ENCODE data around the gene CNGB1.
"Not testable (repeated sequence)": the region's sequence is repeated elsewhere in the genome, so short reads cannot be mapped to it uniquely, and the experiment has no call there.

CNGB1 gene

DNA sequence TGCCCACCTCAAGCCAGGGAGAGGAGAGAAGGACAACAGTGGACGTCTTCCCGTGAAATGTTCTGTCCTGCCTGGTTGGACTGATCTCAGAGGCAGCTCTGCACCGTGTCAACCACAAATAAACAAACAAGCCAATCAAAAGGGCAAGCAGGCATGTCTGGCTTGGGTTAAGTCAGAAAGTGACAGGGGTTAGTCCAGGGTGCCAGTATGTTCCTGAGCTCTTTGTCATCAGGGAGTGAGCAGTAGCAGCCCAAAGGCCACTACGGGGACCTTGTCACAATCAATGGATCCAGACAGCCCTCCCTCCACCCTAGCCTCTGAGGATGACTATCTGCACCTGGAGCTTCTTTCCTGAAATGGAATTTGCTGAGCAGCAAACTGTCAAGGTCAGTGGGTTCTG is 35.0 kb downstream of the CNGB1 start:
- FAIRE-seq: no peak
- no peak for DNase-seq (ENCODE audit: low spot score)

DNA sequence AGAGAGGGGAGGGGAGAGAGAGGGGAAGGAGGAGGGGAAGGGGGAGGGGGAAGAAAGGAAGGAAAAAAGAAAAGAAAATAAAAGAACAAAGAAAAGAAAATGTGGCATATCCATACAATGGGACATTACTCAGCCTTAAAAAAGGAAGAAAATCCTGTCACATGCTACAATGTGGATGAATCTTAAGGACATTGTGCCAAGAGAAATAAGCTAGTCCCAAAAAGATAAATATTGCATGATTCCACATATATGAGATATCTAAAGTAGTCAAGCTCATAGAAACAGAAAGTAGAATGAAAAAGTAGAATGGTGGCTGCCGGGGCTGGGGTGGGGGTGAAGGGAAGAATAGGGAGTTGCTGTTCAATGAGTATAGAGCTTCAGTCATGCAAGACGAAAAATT is 40.4 kb downstream of the CNGB1 start:
- no peak for FAIRE-seq
- no peak for DNase-seq (ENCODE audit: low spot score)

DNA sequence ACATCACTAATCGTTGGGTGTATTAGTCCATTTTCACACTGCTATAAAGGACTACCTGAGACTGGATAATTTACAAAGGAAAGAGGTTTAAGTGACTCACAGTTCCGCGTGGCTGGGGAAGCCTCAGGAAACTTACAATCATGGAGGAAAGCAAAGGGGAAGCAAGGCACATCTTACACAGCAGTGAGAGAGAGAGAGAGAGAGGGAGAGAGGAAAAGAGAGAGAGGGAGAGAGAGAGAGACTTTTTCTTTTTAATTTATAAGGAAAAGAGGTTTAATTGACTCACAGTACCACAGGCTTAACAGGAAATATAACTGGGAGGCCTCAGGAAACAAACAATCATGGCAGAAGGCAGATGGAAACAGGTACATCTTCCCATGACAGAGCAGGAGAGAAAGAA is 41.7 kb downstream of the CNGB1 start:
- no peak for DNase-seq (ENCODE audit: low spot score)
- no peak for FAIRE-seq

DNA sequence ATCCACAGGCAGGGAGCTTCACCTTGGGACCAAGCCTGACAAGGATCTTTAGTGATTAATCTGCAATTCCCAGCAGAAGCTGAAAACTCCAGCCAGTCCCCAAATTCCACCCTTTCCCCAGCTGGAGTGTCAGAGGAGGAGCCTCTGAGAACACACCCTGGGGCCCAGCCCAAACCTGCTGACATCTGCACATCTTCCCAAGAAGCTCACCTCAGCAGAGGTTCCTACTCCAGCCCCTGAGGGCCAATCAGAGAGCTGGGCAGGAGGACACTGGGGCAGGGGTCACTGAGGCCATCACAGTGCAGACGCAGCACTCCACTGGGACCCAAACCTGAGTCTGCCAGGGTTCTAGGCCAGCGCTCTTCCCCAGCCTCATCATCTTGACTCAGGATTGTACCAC is 44.9 kb downstream of the CNGB1 start:
- DNase-seq (ENCODE audit: low spot score): no peak
- no peak for FAIRE-seq

DNA sequence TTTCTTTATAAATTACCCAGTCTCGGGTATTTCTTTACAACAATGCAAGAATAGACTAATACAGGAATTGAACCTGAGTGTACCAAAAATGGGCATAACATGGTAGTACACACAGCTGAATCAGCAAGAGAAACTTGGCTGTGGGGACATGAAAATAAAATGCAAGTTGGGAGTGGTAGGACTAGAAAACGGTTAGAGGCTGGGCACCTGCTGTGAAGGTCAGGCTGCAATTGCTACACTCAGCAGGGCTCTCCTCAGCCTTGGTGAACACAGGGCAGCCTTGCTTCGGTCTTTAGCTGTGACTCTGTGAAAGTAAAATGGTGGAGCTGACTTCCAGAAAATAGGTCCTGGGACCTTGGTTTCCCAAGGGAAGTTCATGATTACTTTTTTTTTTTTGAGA is 45.6 kb downstream of the CNGB1 start:
- no peak for FAIRE-seq

DNA sequence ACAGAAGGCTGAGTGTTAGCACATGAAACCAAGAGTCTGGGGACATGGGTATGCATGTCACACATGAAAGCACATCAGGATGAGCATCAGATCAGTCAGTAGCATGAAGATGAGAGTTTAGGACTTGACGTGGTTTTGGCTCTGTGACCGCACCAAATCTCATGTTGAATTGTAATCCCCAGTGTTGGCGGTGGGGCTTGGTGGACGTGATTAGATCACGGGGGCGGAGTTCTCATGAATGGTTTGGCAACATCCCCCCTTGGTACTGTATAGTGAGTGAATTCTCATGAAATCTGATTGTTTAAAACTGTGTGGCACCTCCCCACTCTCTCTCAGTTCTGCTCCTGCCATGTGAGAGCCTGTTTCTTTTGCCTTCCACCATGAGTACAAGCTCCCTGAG is 46.4 kb downstream of the CNGB1 start:
- DNase-seq (ENCODE audit: low spot score) (no peak), FAIRE-seq (no peak)

More for the DNA sequence above, 45.6 kb downstream of the CNGB1 start:
- DNase-seq (ENCODE audit: low spot score): no peak

DNA sequence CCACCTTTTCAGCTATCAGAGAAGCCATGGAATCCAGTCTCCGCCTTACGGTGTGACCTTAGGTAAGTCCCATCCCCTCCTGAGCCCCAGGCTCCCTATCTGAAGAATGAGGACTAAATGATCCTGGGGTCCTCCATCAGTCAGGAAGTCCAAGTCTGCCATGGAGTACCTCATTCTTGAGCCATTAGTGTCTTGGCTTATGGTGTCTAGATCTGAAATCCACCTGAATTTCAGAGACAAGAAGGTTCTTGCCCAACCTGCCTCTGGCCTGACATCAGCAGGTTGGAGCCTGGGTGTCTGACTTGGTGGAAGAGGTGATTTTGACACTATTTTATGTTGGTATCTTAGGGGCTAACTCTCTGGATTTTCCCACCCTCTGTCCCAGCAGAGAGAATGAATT is 47.1 kb downstream of the CNGB1 start:
- no peak for DNase-seq (ENCODE audit: low spot score)
- FAIRE-seq: no peak

DNA sequence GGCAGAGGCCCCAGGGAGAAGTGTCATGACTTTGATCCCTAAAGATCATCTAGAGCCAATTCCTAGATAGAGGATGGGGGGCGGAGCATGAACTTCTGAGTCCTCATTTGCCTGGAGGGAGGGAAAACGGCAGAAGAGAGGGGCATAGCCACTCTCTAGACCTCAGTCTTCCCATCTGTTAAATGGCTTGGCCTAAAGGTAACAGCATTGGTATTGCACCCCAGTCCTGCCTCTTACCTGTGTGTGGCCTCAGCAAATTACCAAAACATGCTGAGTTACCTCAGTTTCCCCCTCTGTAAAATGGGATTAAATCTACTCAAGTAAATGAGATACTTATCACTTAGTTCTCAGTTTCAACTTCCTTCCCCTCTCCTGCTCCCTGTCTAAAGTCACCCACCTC is 47.5 kb downstream of the CNGB1 start:
- DNase-seq (ENCODE audit: low spot score): no peak

DNA sequence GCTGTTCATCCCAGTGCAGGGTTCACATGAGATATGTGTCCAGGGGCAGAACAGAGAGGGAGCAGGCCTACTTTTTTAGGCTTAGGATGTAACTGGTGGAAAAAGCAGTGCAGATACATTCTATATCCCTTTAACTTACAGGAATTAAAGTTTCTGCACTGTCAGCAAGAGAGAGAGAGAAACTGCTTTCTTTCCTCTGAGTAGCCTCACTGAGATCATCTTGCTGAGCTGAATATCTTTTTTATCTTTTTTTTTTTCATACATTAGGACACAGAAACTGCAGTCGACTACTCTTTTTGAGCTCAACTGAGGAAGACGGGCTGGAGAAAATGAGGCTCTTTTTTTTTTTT is 50.1 kb downstream of the CNGB1 start:
- DNase-seq (ENCODE audit: low spot score): no peak
- FAIRE-seq: no peak

More for the DNA sequence above, 47.5 kb downstream of the CNGB1 start:
- FAIRE-seq: no peak

DNA sequence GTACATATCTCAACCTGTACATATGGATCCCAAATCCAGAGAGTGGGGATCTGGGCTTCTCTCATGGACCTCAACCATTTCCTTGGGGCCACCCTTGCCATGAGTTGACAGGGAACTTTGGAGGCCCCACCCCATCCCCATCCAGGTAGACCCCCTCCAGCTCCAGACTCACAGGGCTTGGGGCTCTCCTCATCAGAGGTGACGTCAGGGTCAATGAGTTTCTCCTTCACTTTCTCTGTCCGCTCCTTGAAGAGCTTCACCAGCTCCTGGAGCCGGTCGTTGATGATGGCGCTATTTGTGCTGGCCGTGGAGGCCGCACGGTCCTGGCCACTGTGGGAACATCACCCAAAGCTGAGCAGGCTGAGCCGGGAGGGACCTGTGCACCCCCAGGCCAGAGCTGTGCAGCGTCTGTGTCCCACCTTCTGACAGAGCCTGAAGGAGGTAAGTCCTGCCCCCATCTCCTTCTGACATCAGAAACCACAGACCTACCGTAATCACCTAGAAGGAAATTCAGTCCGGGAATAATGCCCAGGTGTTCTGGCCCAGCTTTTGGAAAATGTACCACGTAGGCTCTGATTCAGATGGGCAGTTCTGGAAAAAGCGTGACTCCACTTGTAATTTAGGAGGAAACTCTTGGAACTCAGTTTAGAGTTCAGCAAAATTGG is 50.6 kb downstream of the CNGB1 start:
- no peak for FAIRE-seq
- no peak for DNase-seq (ENCODE audit: low spot score)

DNA sequence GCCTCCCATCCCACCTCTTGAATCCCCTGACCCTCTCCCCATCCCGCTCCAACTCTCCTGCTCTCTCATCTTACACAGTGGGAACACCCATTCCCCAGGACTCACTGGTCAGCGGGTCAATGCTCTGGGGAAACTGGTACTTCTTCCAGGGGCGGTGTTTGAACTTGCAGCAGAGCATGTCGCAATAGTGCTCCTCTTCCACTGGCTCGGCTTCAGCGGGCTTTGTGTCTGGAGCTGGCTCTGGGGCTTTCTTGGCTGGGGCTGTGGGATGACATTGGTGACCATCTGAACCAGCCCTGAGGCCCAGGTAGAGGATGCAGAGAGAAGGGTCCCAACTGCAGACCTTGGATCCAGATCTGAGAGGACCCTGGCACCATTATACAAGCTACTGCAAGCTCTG is 51.9 kb downstream of the CNGB1 start:
- FAIRE-seq: no peak
- no peak for DNase-seq (ENCODE audit: low spot score)

DNA sequence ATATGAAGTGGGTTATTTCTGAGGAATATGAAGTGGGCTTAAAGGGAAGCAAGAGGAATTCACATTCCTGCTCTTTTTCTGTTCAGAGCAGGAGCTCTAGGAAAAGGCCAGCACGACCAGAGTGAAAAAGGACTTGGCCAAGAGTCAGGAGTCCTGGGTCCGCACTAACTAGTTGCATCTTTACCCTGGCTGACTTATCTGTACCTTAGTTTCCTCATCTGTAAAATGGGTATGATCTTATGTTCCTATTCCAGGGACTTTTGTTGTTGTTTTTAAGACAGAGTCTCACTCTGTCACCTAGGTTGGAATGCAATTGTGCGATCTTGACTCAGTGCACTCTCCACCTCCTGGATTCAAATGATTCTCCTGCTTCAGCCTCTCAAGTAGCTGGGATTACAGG is 52.5 kb downstream of the CNGB1 start:
- FAIRE-seq (no peak), DNase-seq (ENCODE audit: low spot score) (no peak)

DNA sequence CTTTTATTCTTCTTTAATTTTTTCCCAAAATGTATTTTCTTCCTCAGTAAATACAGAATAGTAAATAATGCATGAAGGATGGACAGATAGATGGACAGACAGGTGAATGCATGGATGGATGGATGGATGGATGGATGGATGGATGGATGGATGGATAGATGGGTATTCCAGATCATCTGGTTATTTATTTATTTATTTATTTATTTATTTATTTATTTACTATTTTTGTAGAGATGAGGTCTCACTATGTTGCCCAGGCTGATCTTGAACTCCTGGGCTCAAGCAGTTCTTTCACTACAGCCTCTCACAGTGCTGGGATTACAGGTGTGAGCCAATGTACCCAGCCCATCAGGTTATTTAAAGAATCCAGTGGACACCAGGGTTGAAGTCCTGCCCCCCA is 53.0 kb downstream of the CNGB1 start:
- not testable (repeated sequence) for DNase-seq (ENCODE audit: low spot score); FAIRE-seq

DNA sequence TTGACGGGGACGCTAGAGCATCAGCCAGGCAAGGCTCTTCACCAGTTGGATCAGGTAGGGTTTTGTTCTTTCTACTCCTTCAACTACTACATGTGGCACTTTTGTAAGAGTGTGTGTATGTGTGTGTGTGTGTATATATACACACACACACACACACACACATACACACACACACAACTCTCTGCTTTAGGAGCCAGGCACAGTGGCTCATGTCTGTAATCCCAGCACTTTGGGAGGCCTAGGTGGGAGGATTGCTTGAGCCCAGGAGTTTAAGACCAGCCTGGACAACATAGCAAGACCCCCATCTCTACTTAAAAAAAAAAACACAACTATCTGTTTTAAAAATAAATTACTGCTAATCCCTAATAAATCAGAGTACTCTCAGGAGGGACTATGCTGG is 53.4 kb downstream of the CNGB1 start:
- not testable (repeated sequence) for DNase-seq (ENCODE audit: low spot score); FAIRE-seq

DNA sequence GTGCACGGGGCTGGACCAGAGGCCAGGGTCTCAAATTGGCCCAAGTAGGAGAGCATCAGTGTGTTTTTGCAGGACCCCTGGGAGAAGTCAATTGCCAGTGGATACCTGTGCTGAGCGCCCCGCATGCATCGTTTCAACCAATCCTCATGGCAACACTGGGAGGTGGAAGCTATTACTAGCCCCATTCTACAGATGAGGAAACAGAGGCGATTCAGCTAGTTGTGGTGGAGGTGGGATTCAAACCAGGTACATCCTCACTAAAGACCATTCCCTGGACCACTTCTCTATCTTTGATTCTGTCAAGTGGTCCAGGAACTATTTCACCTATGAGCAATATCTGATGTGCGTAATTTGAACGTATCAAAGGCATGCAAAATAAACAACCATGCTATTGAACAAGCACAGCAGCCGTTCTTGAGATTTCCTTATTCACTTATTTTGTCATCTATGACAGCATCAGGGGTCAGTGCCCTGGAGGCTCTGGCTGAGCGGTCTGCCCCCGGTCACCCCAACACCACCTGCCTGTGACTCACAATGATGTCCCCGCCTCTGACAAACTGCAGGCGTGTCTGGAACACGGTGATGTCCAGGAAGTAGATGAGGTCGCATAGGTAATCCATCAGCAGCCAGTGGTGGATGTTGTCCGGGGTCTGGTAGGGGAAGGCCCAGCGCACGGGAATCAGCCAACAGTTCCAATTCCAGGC is 54.0 kb downstream of the CNGB1 start:
- DNase-seq (ENCODE audit: low spot score) (peak; percentile 35), FAIRE-seq (no peak)

DNA sequence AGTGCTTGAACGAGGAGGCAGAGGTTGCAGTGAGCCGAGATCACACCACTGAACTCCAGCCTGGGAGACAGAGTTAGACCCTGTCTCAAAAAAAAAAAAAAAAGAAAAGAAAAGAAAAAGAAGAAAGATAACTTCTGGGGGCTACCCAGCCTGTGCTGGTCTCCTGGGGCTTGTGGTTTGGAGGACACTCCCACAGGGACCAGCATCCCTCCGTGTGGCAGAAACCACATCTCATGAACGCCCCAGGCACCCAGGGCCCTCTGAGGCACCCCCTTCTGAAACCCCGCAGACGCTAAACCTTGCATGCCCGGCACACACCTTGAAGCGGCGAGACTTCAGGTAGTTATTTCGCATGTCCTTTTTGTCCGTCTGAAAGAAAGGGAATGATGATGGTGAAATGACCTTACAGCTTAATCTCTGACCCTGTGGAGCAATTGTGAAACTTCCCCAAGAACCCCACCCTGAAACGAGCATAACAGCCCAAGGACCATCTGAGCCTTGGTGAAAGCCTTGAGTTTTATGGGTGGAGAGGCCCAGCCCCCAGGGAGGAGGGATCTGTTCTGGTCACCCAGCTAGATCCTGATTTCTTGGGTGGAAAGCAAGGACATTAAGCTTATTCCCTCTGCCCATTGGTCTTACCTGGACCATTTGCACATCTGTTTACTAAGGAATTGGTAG is 55.0 kb downstream of the CNGB1 start:
- FAIRE-seq (no peak), DNase-seq (ENCODE audit: low spot score) (no peak)

DNA sequence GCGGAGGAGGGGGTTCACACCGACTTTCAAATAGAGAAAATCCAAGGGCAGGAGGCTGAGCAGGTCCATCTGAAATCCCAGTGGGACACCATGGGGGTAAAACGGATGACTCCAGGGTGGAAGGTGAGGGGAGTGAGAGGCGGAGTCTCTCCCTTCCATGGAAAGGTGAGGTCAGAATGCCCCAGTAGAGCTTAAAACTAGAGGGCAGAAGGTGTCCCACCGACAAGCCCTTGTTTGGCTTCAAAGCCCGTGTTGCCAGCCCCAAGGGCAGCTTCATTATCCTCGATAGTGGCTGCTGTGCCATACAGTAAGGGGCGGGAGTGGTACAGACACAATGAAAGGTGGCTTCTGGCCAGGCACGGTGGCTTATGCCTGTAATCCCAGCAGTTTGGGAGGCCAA is 55.7 kb downstream of the CNGB1 start:
- FAIRE-seq: no peak
- no peak for DNase-seq (ENCODE audit: low spot score)

DNA sequence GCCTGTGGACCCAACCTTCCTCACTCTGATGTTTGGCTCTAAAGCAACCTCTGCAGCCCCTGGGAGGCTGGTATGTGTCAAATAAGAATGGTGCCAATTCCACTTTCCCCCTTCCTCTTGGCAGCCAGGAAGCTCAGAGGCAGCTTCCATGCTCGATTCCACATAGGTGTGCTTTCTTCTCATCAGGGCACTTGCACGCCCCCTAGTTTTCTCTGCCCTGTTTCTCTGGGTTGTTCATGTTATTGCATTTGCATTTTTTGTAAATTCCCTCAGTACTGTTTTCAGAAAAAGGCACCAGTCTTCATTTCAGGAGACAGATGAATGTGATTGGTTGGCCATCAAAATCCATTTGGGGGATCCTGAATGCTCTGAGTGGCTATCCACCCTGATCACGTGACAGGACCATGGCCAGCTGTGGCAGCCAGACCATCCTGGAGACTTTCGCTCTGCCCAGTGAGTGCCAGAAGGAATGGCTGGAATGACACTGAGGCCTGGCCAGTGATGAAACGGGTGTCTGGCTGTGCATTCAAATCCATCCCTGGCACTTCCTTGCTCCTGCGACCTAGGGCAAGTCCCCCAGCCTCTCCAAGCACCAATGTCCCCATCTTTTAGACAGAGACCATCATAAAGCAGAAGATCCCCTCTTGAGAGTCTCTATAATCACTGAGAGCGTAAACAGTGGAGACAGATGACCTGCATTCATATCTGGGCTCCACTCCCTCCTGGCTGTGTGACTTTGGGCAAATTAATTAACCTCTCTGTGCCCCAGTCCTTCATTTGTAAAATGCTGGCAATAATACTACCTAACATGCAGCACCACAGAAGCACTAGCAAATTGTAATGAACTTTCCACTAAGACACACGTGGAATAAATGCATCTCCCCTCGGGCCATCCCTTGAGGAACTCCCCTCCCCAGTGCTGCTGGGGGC is 56.4 kb downstream of the CNGB1 start:
- DNase-seq (ENCODE audit: low spot score) (no peak), FAIRE-seq (no peak)

DNA sequence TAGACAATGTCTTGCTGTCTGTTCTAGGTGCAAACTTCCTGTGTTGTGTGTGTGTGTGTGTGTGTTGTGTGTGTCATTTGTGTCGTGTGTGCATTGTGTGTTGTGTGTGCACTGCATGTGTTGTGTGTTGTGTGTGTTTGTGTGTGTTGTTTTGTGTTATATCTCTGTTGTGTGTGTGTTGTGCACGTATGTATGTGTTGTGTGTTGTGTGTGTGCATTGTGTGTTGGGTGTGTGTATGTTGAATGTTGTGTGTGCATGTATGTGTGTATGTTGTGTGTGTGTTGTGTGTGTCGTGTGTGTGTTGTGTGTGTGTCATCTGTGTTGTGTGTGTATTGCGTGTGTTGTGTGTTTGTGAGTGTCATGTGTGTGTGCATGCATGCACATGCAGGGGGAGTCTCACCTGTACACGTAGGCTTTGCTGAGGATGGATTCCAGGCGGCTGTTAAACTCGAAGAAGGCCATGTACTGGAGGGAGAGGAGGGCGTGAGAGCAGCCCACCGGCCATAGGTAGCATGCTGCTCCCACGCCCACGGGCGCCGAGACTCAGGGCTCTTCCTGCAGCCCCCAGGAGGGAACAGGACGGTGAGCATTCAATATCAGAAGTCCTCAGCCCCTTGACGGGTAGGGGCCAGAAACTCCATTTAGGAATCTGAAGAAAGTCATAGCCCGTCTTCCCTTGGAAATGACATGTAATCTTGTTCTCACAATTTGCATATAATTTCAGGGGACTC is 58.2 kb downstream of the CNGB1 start:
- no peak for FAIRE-seq
- no peak for DNase-seq (ENCODE audit: low spot score)

DNA sequence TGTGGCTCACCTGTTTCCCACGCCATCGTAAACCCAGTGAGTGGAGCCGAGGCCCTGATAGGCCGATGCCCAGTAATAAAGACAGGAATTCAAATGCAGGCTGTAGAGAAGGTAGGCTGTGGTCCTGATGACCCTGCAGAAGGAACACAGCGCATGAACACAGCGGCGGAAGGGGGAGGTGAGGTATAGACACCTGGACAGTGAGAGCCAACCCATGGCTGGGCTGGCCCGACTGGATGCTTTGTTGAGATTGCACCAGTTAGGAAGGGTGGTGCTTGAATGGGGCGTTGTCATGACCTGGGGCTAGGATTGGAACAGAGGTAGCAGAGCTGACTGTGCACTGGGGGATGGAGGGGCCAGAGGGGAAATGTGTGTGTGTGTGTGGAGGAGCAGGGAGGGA is 59.2 kb downstream of the CNGB1 start:
- DNase-seq (ENCODE audit: low spot score): no peak
- FAIRE-seq: no peak

DNA sequence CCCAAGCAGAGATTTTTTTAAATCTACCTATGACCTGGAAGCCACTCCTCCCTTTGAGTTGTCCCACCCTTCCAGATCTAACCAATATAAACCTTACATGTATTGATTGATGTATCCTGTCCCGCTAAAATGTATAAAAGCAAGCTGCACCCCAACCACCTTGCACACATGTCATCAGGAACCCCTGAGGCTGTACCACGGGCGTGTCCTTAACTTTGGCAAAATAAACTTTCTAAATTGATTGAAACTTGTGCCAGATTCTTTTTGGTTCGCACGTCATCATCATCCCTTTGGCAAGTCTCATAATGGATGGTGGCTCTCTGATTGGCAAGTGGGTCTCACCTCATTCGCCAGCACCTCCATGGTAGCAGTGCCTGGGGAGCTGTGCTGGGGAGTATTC is 60.2 kb downstream of the CNGB1 start:
- FAIRE-seq (no peak), DNase-seq (ENCODE audit: low spot score) (no peak)
